HTERT RPE-1 (cell line): ENCODE measurements around the gene CRTC3.
"Not testable (repeated sequence)": the region's sequence is repeated elsewhere in the genome, so short reads cannot be mapped to it uniquely, and the experiment has no call there.

Experiments
- in situ Hi-C: fragments of 300-500 bp; cut with MboI; formaldehyde crosslinking; loops from 4 replicates; pipeline ENCODE4 v1.14.3; 2020; ENCODE audit warnings: low sequenced_read_pairs

Gene CRTC3

DNA sequence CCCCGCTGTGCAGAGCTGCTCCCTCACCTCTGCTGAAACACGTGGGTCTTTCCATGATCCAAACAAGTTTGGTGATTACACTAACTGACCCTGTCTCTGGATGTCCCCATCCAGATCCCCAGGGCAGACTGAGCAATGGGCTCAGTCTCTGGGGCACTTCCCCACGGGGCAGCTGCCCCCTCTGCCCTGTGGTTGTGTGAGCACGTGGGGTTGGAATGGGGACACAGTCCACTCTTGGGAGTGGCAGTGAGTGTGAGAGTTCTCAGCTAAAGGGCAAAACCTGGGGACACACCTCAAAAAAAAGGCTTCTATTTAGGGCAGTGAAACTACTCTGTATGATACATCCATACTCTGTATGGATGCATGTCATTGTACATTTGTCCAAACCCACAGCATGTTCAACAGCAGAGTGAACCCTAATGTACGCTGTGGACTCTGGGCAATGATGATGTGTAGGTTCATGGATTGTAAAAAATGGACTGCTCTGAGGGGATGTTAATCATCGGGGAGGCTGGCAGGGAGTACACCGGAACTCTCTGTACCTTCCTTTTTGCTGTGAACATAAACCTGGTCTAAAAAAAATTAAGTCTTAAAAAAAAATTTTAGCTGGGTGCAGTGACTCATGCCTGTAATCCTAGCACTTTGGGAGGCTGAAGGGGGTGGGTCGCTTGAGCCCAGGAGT lies 137.5 kb downstream of the CRTC3 start:
- in situ Hi-C loops = no loop called here

DNA sequence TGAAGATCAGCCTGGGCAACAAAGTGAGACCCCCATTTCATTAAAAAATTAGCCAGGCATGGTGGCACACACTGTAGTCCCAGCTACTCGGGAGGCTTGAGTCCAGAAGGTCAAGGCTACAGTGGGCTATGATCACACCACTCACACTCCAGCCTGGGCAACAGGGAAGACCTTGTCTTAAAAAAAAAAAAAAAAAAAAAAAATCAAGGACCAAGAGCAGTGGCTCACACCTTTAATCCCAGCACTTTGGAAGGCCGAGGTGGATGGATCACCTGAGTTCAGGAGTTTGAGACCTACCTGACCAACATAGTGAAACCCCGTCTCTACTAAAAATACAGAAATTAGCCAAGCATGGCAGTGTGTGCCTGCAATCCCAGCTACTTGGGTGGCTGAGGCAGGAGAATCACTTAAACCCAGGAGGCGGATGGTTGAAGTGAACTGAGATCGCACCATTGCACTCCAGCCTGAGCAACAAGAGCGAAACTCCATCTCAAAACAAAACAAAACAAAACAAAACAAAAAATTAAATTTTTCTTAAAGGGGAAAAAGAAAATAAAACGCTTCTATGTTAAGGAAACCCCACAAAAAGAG lies 138.1 kb downstream of the CRTC3 start:
- in situ Hi-C loops = not testable (repeated sequence)

GRCh38 chr15:90670631-90671030 lies 140.9 kb downstream of the CRTC3 start:
- in situ Hi-C loops = not testable (repeated sequence)

DNA sequence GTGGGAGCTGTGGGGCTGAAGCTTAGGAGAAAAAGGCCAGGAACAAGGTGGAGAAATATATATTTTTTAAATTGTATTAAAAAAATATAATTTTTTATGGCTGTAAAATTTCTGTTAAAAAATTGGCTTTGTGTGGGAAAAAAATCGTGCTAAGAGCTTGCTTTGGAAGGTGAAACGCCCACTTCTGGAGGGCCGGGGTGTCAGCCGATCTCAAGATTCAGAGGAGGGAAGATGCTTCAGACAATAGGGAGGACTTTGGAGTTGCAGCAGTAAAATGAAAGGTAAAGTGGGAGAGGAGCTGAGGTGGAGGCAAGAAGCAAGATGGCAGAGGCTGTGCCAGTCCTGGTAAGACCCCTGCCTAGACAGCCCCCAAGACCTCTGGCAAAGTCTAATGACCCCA lies 141.5 kb downstream of the CRTC3 start:
- in situ Hi-C loops = no loop called here

DNA sequence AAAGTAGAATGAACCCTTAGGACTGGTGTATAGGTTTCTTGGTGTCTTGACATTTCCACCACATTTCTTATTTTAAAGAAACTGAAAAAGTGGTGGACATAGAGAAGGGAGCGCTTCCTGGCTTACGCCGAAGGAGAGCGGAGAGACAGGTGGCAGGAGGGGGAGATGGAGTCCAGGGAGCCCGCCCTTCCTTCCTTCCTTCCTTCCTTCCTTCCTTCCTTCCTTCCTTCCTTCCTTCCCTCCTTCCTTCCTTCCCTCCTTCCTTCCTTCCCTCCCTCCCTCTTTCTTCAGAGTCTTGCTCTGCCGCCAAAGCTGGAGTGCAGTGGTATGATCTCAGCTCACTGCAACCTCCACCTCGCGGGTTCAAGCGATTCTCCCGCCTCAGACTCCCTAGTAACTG lies 143.6 kb downstream of the CRTC3 start:
- in situ Hi-C loops = not testable (repeated sequence)

GRCh38 chr15:90674476-90674875 lies 144.8 kb downstream of the CRTC3 start:
- in situ Hi-C loops = no loop called here

DNA sequence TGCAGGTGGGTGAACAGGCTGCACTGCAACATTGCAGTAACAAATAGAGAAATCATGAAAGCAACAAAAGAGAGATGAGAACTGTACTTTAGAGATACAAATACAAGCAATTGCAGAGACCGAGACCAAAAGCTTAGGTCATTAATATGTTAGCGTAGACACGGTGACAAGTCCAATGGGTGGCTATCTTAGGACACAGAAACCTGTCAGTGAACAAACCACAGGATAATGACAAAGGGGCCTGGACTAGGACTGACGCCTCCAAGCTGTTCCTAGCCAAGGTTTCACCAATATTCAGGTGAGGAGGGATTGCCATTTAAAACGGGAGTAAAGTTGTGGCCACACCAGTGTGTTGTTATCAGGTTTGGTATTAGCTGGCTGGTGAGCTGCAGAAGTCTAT lies 145.7 kb downstream of the CRTC3 start:
- in situ Hi-C loops = no loop called here

DNA sequence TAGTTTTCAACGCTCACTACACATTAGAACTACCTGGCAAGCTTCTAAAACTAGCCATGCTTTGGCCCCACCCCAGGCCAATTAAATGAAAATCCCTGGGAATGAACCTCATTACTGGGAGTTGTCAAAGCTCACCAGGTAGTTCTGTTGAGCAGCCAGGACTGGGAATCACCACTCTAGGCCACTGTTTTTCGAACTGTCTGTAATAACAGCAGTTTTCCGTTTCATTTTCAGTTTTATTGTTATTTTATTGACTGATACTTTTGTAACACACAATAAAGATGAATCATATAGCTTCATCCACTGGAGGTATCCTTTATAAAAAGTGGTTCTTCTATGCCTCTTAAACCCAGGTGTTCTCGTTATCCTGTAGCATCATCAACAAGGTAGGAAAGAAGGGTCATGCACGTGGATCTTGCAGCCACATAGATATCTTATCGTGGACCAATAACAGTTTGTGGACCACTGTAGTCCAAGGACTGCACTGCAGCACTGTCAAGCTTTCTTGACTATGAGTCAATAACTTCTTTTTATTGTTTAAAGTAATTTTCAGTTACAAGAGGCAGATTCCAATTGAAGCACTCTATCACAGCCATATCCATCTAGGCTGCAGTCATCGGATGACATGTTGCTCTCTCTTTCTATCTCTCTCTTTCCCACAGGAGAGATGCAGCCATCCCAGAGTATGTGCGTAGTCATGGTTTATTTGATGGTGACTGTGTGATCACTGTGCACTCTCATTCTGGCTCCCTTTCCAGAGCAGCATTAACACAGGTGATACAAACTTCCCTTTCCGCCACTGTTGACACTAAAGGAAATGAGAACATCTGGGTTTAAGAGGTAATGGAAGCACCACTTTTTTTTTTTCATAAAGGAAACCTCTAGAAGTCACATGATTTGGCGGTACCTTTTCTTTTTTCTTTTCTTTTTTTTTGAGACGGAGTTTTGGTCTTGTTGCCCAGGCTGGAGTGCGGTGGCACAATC lies 148.4 kb downstream of the CRTC3 start:
- in situ Hi-C loops = no loop called here

GRCh38 chr15:90679959-90680358 lies 150.2 kb downstream of the CRTC3 start:
- in situ Hi-C loops = no loop called here

GRCh38 chr15:90680371-90680935 lies 150.7 kb downstream of the CRTC3 start:
- in situ Hi-C loops = no loop called here

GRCh38 chr15:90681056-90681455 lies 151.3 kb downstream of the CRTC3 start:
- in situ Hi-C loops = no loop called here

DNA sequence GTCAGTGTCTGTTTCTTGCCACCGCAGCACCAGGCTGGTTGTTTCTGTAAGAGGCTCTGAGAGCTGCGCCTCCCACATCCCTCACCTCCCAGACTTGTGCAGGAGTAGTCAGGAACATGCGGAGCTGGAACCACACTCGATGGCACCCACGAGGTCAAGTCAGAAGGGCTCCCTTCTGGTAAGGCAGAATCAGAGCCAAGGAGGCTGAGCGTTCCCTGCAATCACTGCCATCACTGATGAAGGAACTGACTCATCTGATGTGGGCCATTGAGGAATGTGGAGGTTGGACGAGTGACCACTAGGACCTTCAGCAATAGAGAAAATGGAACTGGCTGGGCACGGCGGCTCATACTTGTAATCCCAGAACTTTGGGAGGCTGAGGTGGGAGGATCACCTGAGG lies 151.8 kb downstream of the CRTC3 start:
- in situ Hi-C loops = no loop called here

DNA sequence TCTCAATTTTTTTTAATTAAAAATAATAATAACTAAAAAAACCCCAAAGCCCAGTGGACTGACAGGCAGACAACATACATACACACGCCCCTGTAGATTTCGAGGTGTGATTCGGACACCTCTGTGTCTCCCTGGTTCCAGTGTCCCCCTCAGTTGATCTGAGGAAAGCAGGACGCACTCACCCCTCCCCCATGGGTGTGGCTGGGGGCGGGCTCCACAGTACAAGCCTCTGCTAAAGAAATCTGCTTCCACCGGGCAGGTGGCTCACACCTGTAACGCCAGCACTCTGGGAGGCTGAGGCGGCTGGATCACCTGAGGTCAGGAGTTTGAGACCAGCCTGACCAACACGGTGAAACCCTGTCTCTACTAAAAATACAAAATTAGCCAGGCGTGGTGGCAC lies 153.6 kb downstream of the CRTC3 start:
- in situ Hi-C loops = no loop called here

- in situ Hi-C loops = no loop called here
These were observed 154.2 kb downstream of the CRTC3 start for GRCh38 chr15:90683876-90684275.

GRCh38 chr15:90684281-90684680 lies 154.6 kb downstream of the CRTC3 start:
- in situ Hi-C loops = no loop called here

- in situ Hi-C loops = no loop called here
These were observed 156.1 kb downstream of the CRTC3 start for GRCh38 chr15:90685591-90686434.

DNA sequence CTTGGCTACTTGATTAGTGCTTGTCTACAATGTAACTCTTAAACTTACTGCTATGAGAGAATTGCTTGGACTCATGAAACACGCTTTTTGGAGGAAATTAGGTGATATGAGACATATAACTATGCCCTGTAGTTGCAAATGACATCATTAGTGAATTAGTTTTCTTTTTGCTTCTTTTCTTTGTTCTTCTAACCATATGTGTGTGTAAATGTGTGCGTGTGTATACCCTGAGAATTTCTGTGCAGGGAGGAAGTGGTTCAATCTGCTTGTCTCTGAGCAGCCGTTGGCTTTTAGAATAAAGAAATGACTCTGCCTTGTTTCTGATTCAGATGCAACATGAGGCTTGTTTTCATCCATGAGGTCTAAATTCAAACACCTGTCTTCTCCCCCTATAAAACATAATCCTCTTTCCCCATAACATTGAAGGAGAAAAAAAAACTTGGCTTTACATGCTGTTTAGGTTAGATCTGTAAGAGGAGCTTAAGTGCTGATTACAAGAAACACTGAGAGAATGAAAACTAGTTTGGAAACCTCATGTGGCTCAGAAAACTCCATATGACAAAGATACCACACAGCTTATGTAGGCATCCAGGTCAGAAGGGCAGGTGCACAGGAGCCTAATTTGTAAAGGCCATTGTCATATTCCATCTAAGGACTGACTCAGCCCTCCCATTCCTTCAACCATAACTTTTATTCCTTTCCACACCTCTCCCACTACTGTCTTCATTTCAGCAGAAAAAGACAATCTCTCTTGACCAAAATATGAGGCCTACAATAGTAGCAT lies 156.9 kb downstream of the CRTC3 start:
- in situ Hi-C loops = no loop called here

- in situ Hi-C loops = not testable (repeated sequence)
These were observed 159.7 kb downstream of the CRTC3 start for GRCh38 chr15:90689326-90689961.

- in situ Hi-C loops = no loop called here
These were observed 160.9 kb downstream of the CRTC3 start for GRCh38 chr15:90690585-90690984.
